K562 (cell line): Measurements from ENCODE around the gene PDLIM7. TPM values are rescaled to one million over a fixed set of nuclear protein-coding genes. Genes with fewer than 3 reads are reported as not detected.

Source experiments
- PML ChIP-seq: IDR thresholded peaks from 2 replicates; pipeline ENCODE4 v1.6.1; 2012; ENCODE audit warnings: low read length, inconsistent platforms
- RBM34 ChIP-seq: fragments of 200-400 bp; formaldehyde crosslinking; IDR thresholded peaks from 2 replicates; pipeline ENCODE4 v1.6.1; 2018; ENCODE audit warnings: low read length, borderline replicate concordance; ENCODE audit not compliant: insufficient read depth
- STAT5B ChIP-seq: fragments of 250-450 bp; sonication (Bioruptor Pico); IDR thresholded peaks from 2 replicates; pipeline ENCODE4 v1.8.0; 2021; ENCODE audit warnings: mild to moderate bottlenecking, inconsistent platforms
- polyA plus RNA-seq, 8 experiments: library from polyadenylated mRNA; depleted of rRNA in 4 of 8; stranded (reverse) in 5 of 8; unstranded in 3 of 8; fragments of >200 nt; fragmentation: Nextera tagmentation in 2 of 8; fragmentation: Illumina TruSeq in 1 of 8; extraction: Ambion mirVana in 2 of 8; extraction: Trizol in 1 of 8; gene quantifications; 2 replicates each; pipeline versions ENCODE4 v1.2.1 to v1.2.3, GENCODE V29; 2011 to 2014; ENCODE audit warnings: inconsistent platforms in 1 of 8, missing spikeins in 1 of 8
- total RNA-seq, 7 experiments: library from RNA; depleted of rRNA in 6 of 7; stranded (reverse); fragments of >200 nt in 6 of 7; fragmentation: Illumina TruSeq in 2 of 7; extraction: Trizol in 2 of 7; gene quantifications; 2 replicates each; pipeline versions ENCODE4 v1.2.1 to v1.2.3, GENCODE V29; 2011 to 2021; ENCODE audit warnings: low replicate concordance in 1 of 7
- TF ChIP-seq, protein P1 (sequence below): fragments of 450-650 bp; IDR thresholded peaks from 2 replicates; pipeline ENCODE4 v1.6.1; 2016; ENCODE audit warnings: low read depth
- TF ChIP-seq, protein P2 (sequence below): fragments of 250-450 bp; sonication (Bioruptor Pico); IDR thresholded peaks from 2 replicates; pipeline ENCODE4 v1.8.0; 2021; ENCODE audit warnings: moderate library complexity, mild to moderate bottlenecking, inconsistent platforms
- TF ChIP-seq, protein P3 (sequence below), 3 experiments: fragments of 200-800 bp in 1 of 3; fragments of 250-450 bp in 1 of 3; fragments of 450-650 bp in 1 of 3; sonication (Bioruptor Pico) in 1 of 3; sonication (Bioruptor generic) in 1 of 3; formaldehyde crosslinking in 1 of 3; IDR thresholded peaks; 2 replicates each; pipeline versions ENCODE4 v1.6.1 to v1.8.0; 2016 to 2022; ENCODE audit warnings: mild to moderate bottlenecking in 2 of 3, missing genetic modification characterization in 2 of 3, missing compliant biosample characterization in 1 of 3, moderate library complexity in 1 of 3
- TF ChIP-seq, protein P4 (sequence below): fragments of 450-650 bp; IDR thresholded peaks from 2 replicates; pipeline ENCODE4 v1.6.1; 2018; ENCODE audit not compliant: partially characterized antibody

Gene PDLIM7
- total and polyA plus RNA-seq, 9 of the 15 experiments (the other 6 are each of a cell fraction or from before 2014, with no cell fraction given) = 2.1 to 124 (median 32.6) TPM

GRCh38 chr5:177444106-177445051 is 53.0 kb downstream of the PDLIM7 start (continued):
- TF ChIP-seq, protein P1, sequence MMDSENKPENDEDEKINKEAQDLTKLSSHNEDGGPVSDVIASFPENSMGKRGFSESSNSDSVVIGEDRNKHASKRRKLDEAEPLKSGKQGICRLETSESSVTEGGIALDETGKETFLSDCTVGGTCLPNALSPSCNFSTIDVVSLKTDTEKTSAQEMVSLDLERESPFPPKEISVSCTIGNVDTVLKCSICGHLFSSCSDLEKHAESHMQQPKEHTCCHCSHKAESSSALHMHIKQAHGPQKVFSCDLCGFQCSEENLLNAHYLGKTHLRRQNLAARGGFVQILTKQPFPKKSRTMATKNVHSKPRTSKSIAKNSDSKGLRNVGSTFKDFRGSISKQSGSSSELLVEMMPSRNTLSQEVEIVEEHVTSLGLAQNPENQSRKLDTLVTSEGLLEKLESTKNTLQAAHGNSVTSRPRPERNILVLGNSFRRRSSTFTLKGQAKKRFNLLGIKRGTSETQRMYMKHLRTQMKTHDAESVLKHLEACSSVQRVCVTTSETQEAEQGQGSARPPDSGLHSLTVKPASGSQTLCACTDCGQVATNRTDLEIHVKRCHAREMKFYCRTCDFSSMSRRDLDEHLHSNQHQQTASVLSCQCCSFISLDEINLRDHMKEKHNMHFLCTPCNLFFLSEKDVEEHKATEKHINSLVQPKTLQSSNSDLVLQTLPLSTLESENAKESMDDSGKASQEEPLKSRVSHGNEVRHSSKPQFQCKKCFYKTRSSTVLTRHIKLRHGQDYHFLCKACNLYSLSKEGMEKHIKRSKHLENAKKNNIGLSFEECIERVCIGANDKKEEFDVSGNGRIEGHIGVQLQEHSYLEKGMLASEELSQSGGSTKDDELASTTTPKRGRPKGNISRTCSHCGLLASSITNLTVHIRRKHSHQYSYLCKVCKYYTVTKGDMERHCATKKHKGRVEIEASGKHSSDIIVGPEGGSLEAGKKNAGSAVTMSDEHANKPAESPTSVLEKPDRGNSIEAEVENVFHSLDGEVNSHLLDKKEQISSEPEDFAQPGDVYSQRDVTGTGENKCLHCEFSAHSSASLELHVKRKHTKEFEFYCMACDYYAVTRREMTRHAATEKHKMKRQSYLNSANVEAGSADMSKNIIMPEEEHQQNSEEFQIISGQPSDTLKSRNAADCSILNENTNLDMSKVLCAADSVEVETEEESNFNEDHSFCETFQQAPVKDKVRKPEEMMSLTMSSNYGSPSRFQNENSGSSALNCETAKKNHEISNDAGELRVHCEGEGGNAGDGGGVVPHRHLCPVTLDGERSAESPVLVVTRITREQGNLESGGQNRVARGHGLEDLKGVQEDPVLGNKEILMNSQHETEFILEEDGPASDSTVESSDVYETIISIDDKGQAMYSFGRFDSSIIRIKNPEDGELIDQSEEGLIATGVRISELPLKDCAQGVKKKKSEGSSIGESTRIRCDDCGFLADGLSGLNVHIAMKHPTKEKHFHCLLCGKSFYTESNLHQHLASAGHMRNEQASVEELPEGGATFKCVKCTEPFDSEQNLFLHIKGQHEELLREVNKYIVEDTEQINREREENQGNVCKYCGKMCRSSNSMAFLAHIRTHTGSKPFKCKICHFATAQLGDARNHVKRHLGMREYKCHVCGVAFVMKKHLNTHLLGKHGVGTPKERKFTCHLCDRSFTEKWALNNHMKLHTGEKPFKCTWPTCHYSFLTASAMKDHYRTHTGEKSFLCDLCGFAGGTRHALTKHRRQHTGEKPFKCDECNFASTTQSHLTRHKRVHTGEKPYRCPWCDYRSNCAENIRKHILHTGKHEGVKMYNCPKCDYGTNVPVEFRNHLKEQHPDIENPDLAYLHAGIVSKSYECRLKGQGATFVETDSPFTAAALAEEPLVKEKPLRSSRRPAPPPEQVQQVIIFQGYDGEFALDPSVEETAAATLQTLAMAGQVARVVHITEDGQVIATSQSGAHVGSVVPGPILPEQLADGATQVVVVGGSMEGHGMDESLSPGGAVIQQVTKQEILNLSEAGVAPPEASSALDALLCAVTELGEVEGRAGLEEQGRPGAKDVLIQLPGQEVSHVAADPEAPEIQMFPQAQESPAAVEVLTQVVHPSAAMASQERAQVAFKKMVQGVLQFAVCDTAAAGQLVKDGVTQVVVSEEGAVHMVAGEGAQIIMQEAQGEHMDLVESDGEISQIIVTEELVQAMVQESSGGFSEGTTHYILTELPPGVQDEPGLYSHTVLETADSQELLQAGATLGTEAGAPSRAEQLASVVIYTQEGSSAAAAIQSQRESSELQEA = no peak
- TF ChIP-seq STAT5B (CRISPR knock-in tag) (no peak), PML (0 out of 2 replicates have a peak, but pooled peaks have one; percentile 8), RBM34 (no peak)
- TF ChIP-seq, protein P2, sequence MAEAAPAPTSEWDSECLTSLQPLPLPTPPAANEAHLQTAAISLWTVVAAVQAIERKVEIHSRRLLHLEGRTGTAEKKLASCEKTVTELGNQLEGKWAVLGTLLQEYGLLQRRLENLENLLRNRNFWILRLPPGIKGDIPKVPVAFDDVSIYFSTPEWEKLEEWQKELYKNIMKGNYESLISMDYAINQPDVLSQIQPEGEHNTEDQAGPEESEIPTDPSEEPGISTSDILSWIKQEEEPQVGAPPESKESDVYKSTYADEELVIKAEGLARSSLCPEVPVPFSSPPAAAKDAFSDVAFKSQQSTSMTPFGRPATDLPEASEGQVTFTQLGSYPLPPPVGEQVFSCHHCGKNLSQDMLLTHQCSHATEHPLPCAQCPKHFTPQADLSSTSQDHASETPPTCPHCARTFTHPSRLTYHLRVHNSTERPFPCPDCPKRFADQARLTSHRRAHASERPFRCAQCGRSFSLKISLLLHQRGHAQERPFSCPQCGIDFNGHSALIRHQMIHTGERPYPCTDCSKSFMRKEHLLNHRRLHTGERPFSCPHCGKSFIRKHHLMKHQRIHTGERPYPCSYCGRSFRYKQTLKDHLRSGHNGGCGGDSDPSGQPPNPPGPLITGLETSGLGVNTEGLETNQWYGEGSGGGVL (CRISPR knock-in tag) = no peak
- TF ChIP-seq, protein P3, sequence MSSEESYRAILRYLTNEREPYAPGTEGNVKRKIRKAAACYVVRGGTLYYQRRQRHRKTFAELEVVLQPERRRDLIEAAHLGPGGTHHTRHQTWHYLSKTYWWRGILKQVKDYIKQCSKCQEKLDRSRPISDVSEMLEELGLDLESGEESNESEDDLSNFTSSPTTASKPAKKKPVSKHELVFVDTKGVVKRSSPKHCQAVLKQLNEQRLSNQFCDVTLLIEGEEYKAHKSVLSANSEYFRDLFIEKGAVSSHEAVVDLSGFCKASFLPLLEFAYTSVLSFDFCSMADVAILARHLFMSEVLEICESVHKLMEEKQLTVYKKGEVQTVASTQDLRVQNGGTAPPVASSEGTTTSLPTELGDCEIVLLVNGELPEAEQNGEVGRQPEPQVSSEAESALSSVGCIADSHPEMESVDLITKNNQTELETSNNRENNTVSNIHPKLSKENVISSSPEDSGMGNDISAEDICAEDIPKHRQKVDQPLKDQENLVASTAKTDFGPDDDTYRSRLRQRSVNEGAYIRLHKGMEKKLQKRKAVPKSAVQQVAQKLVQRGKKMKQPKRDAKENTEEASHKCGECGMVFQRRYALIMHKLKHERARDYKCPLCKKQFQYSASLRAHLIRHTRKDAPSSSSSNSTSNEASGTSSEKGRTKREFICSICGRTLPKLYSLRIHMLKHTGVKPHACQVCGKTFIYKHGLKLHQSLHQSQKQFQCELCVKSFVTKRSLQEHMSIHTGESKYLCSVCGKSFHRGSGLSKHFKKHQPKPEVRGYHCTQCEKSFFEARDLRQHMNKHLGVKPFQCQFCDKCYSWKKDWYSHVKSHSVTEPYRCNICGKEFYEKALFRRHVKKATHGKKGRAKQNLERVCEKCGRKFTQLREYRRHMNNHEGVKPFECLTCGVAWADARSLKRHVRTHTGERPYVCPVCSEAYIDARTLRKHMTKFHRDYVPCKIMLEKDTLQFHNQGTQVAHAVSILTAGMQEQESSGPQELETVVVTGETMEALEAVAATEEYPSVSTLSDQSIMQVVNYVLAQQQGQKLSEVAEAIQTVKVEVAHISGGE (CRISPR knock-in tag; IDR thresholded peaks at IDR 0.05) = no peak
- TF ChIP-seq, protein P4, sequence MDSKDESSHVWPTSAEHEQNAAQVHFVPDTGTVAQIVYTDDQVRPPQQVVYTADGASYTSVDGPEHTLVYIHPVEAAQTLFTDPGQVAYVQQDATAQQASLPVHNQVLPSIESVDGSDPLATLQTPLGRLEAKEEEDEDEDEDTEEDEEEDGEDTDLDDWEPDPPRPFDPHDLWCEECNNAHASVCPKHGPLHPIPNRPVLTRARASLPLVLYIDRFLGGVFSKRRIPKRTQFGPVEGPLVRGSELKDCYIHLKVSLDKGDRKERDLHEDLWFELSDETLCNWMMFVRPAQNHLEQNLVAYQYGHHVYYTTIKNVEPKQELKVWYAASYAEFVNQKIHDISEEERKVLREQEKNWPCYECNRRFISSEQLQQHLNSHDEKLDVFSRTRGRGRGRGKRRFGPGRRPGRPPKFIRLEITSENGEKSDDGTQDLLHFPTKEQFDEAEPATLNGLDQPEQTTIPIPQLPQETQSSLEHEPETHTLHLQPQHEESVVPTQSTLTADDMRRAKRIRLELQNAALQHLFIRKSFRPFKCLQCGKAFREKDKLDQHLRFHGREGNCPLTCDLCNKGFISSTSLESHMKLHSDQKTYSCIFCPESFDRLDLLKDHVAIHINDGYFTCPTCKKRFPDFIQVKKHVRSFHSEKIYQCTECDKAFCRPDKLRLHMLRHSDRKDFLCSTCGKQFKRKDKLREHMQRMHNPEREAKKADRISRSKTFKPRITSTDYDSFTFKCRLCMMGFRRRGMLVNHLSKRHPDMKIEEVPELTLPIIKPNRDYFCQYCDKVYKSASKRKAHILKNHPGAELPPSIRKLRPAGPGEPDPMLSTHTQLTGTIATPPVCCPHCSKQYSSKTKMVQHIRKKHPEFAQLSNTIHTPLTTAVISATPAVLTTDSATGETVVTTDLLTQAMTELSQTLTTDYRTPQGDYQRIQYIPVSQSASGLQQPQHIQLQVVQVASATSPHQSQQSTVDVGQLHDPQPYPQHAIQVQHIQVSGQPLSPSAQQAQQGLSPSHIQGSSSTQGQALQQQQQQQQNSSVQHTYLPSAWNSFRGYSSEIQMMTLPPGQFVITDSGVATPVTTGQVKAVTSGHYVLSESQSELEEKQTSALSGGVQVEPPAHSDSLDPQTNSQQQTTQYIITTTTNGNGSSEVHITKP = peak; percentile 87
